Mesenchymal stem cell (in vitro differentiated cells and primary cell): ENCODE results near the gene ATF7IP2.

Source experiments
- DNase-seq: peaks from one replicate; pipeline ENCODE4 v3.0.0-alpha.2; 2013
- H2AFZ ChIP-seq: one replicate; pipeline ENCODE4 v1.6.1; 2013; ENCODE audit warnings: low read depth, mild to moderate bottlenecking, control low read depth, inconsistent platforms, low read length, moderate library complexity
- H2AK5ac ChIP-seq: 2 replicates; pipeline ENCODE4 v1.6.1; 2013; ENCODE audit warnings: low read length, moderate library complexity, mild to moderate bottlenecking, inconsistent platforms; ENCODE audit not compliant: severe bottlenecking
- H2BK120ac ChIP-seq: one replicate; pipeline ENCODE4 v1.6.1; 2013; ENCODE audit warnings: low read depth, mild to moderate bottlenecking, inconsistent platforms, low read length, moderate library complexity
- H2BK12ac ChIP-seq, 2 experiments: one replicate each; pipeline ENCODE4 v1.6.1; 2013; ENCODE audit warnings: inconsistent platforms in 2 of 2, low read length in 2 of 2, mild to moderate bottlenecking in 2 of 2, moderate library complexity in 2 of 2, control low read depth in 1 of 2
- H2BK15ac ChIP-seq: one replicate; pipeline ENCODE4 v1.6.1; 2013; ENCODE audit warnings: mild to moderate bottlenecking, low read depth, inconsistent platforms; ENCODE audit not compliant: poor library complexity, severe bottlenecking
- H2BK5ac ChIP-seq: 2 replicates; pipeline ENCODE4 v1.6.1; 2013; ENCODE audit warnings: low read depth, mild to moderate bottlenecking, low read length, control low read depth, inconsistent platforms; ENCODE audit not compliant: poor library complexity, severe bottlenecking
- H3K14ac ChIP-seq, 2 experiments: one replicate each; pipeline ENCODE4 v1.6.1; 2013; ENCODE audit warnings: inconsistent platforms in 2 of 2, low read length in 2 of 2, control low read depth in 1 of 2, mild to moderate bottlenecking in 1 of 2, moderate library complexity in 1 of 2
- H3K18ac ChIP-seq, 2 experiments: one replicate each; pipeline ENCODE4 v1.6.1; 2013; ENCODE audit warnings: inconsistent platforms in 2 of 2, low read length in 2 of 2, control low read depth in 1 of 2, low read depth in 1 of 2, mild to moderate bottlenecking in 1 of 2
- H3K23ac ChIP-seq, 2 experiments: one replicate each; pipeline ENCODE4 v1.6.1; 2013; ENCODE audit warnings: inconsistent platforms in 2 of 2, low read length in 2 of 2, mild to moderate bottlenecking in 2 of 2, moderate library complexity in 2 of 2, control low read depth in 1 of 2
- H3K27ac ChIP-seq: 2 replicates; pipeline ENCODE4 v1.5.1; 2013; ENCODE audit warnings: mild to moderate bottlenecking, moderate library complexity, low read length, control low read depth, inconsistent platforms; ENCODE audit not compliant: poor library complexity, severe bottlenecking
- H3K27me3 ChIP-seq, 2 experiments: 2 replicates each; pipeline versions ENCODE4 v1.6.1 to v1.7.0; 2013; ENCODE audit warnings: low read length in 2 of 2, mild to moderate bottlenecking in 2 of 2, moderate library complexity in 2 of 2, control low read depth in 1 of 2, inconsistent platforms in 1 of 2; ENCODE audit not compliant: control insufficient read depth in 1 of 2, insufficient read depth in 1 of 2
- H3K36me3 ChIP-seq, 2 experiments: 2 replicates each; pipeline versions ENCODE4 v1.6.1 to v1.7.0; 2013; ENCODE audit warnings: low read length in 2 of 2, control low read depth in 1 of 2, inconsistent platforms in 1 of 2, low read depth in 1 of 2, mild to moderate bottlenecking in 1 of 2; ENCODE audit not compliant: insufficient read depth in 2 of 2, control insufficient read depth in 1 of 2
- H3K4ac ChIP-seq, 2 experiments: one replicate each; pipeline ENCODE4 v1.6.1; 2013; ENCODE audit warnings: inconsistent platforms in 2 of 2, low read length in 2 of 2, mild to moderate bottlenecking in 2 of 2, moderate library complexity in 2 of 2, control low read depth in 1 of 2, low read depth in 1 of 2
- H3K4me1 ChIP-seq: 2 replicates; pipeline ENCODE4 v1.6.1; 2013; ENCODE audit warnings: low read depth, low read length, control low read depth; ENCODE audit not compliant: control insufficient read depth, insufficient read depth
- H3K4me2 ChIP-seq: 2 replicates; pipeline ENCODE4 v1.6.1; 2013; ENCODE audit warnings: low read length, mild to moderate bottlenecking, inconsistent platforms; ENCODE audit not compliant: poor library complexity, severe bottlenecking
- H3K4me3 ChIP-seq, 2 experiments: 2 replicates each; pipeline versions ENCODE4 v1.5.1 to v1.7.0; 2013; ENCODE audit warnings: low read length in 2 of 2, mild to moderate bottlenecking in 2 of 2, control low read depth in 1 of 2, low read depth in 1 of 2; ENCODE audit not compliant: insufficient read depth in 1 of 2
- H3K79me1 ChIP-seq: replicated peaks from 2 replicates; pipeline ENCODE4 v1.6.1; 2013; ENCODE audit warnings: mild to moderate bottlenecking, control low read depth, low read length, inconsistent platforms; ENCODE audit not compliant: poor library complexity, severe bottlenecking
- H3K9ac ChIP-seq: 2 replicates; pipeline ENCODE4 v1.7.0; 2013; ENCODE audit warnings: mild to moderate bottlenecking, low read length, moderate library complexity
- H3K9me3 ChIP-seq: 2 replicates; pipeline ENCODE4 v1.7.0; 2013; ENCODE audit warnings: mild to moderate bottlenecking, low read length; ENCODE audit not compliant: control insufficient read depth
- H4K8ac ChIP-seq: one replicate; pipeline ENCODE4 v1.6.1; 2013; ENCODE audit warnings: inconsistent platforms, mild to moderate bottlenecking, low read length, moderate library complexity
- H4K91ac ChIP-seq: one replicate; pipeline ENCODE4 v1.6.1; 2013; ENCODE audit warnings: mild to moderate bottlenecking, low read length, inconsistent platforms
- WGBS: methylation state at CpG from one replicate; pipeline ENCODE4 v1.1.7; 2013; ENCODE audit warnings: mixed read lengths; 5-methylcytosine and 5-hydroxymethylcytosine counted together

The ATF7IP2 gene

DNA sequence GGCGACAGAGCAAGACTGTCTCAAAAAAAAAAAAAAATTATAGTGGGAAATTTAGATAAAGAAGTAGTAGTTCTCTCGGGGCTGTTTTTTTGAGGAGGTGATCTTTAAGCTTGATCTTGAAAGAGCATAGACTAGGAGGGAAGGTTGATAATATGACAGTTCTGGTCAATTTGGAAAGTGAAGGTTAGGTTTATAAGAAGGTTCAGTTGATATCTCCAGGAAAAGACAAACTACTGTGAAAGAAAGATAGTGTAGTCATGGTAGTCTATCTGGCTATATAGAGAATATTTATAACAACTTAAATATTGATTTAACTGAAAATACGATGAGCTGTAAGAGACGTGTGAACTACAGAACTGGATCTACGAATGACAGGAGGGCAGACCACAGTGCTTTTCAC is 3.1 kb downstream of the ATF7IP2 start:
- H2AFZ ChIP-seq: no peak overlapping the region
- no peak overlapping the region for H3K18ac ChIP-seq
- H3K14ac ChIP-seq: no peak overlapping the region
- H2BK15ac ChIP-seq: no peak overlapping the region
- no peak overlapping the region for H2AK5ac ChIP-seq
- no peak overlapping the region for H3K4ac ChIP-seq
- H3K4me2 ChIP-seq: no peak overlapping the region
- no peaks in the 10 kb centered on the region for H3K36me3 ChIP-seq
- H4K8ac ChIP-seq: no peak overlapping the region
- no peak overlapping the region for H3K27ac ChIP-seq
- H3K79me1 ChIP-seq: peaks cover 11% of the 10 kb centered on the region
- no peak overlapping the region for H2BK5ac ChIP-seq
- no peak overlapping the region for H2BK12ac ChIP-seq
- no peaks in the 10 kb centered on the region for H3K27me3 ChIP-seq
- no peak overlapping the region for H3K23ac ChIP-seq
- DNase-seq: no peak
- H3K4me3 ChIP-seq: no peak overlapping the region
- H3K4me1 ChIP-seq: no peaks in the 10 kb centered on the region
- no peak overlapping the region for H3K9ac ChIP-seq
- H2BK120ac ChIP-seq: no peak overlapping the region
- H3K9me3 ChIP-seq: no peaks in the 10 kb centered on the region
- WGBS: 80% methylated on average over 5 of the region's 5 CpGs
- H4K91ac ChIP-seq: no peak overlapping the region

DNA sequence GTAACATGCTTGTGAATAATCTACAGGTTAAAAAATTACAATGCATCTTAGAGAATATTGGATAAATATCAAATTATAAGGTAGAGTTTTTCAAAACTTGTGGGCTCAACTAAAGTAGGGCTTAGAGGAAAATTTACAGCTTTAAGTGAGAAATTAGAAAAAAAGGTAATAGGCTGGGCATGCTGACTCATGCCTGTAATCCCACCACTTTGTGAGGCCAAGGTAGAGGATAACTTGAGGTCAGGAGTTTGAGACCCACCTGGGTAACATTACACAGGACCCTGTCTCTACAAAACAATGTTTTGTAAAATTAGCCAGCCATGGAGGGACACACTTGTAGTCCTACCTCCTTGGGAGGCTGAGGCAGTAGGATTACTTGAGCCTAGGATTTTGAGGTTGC is 4.5 kb downstream of the ATF7IP2 start:
- Histone ChIP-seq H2BK5ac (no peak overlapping the region), H3K4me3 (no peak overlapping the region), H2BK120ac (no peak overlapping the region), H2BK12ac (no peak overlapping the region), H3K4me1 (no peaks in the 10 kb centered on the region), H4K91ac (no peak overlapping the region), H3K27me3 (no peaks in the 10 kb centered on the region), H3K79me1 (peaks cover 11% of the 10 kb centered on the region), H2BK15ac (no peak overlapping the region), H3K36me3 (no peaks in the 10 kb centered on the region), H3K18ac (no peak overlapping the region), H2AFZ (no peak overlapping the region), H3K4ac (no peak overlapping the region), H3K27ac (no peak overlapping the region), H3K9ac (no peak overlapping the region), H3K23ac (no peak overlapping the region), H3K4me2 (no peak overlapping the region), H3K9me3 (no peaks in the 10 kb centered on the region), H3K14ac (no peak overlapping the region), H2AK5ac (no peak overlapping the region), H4K8ac (no peak overlapping the region)
- no peak for DNase-seq

DNA sequence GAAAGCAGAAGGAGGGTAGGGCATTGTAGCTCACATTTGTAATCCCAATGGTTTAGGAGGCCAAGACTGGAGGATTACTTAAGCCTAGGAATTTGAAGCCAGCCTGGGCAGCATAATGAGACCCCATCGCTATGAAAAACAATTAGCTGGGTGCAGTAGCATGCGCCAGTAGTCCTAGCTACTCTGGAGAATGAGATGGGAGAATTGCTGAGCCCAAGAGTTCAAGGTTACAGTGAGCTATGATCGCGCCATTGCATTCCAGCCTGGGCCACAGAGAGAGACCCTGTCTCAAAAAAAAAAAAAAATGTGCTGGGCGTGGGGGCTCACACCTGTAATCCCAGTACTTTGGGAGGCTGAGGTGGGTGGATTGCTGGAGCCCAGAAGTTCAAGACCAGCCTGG is 5.0 kb downstream of the ATF7IP2 start:
- no peaks in the 10 kb centered on the region for H3K36me3 ChIP-seq
- H2BK12ac ChIP-seq: no peak overlapping the region
- H2BK120ac ChIP-seq: no peak overlapping the region
- peaks cover 11% of the 10 kb centered on the region for H3K79me1 ChIP-seq
- WGBS: 95% methylated on average over 5 of the region's 5 CpGs
- H3K14ac ChIP-seq: no peak overlapping the region
- H2BK15ac ChIP-seq: no peak overlapping the region
- H2BK5ac ChIP-seq: no peak overlapping the region
- no peak overlapping the region for H3K23ac ChIP-seq
- no peaks in the 10 kb centered on the region for H3K9me3 ChIP-seq
- no peak for DNase-seq
- H3K4me3 ChIP-seq: no peak overlapping the region
- H2AFZ ChIP-seq: no peak overlapping the region
- no peaks in the 10 kb centered on the region for H3K27me3 ChIP-seq
- no peak overlapping the region for H3K9ac ChIP-seq
- H4K91ac ChIP-seq: no peak overlapping the region
- no peak overlapping the region for H2AK5ac ChIP-seq
- H3K27ac ChIP-seq: no peak overlapping the region
- H3K4me1 ChIP-seq: no peaks in the 10 kb centered on the region
- H3K4me2 ChIP-seq: no peak overlapping the region
- H4K8ac ChIP-seq: no peak overlapping the region
- H3K18ac ChIP-seq: no peak overlapping the region
- H3K4ac ChIP-seq: no peak overlapping the region

DNA sequence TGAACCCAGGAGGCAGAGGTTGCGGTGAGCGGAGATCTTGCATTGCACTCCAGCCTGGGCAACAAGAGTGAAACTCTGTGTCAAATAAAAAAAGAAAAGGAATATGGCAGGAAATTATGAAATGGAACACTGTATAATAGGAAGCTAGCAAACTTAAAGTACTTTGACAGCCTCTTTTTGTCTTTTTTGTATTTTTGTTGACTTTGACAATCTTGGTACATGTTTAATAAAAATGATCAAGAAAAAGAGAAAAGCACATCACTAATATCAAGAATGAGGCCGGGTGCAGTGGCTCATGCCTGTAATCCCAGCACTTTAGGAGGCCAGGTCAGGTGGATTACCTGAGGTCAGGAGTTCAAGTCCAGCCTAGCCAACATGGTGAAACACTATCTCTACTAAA is 5.5 kb downstream of the ATF7IP2 start:
- WGBS: 99% methylated on average over 3 of the region's 3 CpGs
- Histone ChIP-seq H3K4me2 (no peak overlapping the region), H2BK12ac (no peak overlapping the region), H3K27me3 (no peaks in the 10 kb centered on the region), H2BK15ac (no peak overlapping the region), H3K18ac (no peak overlapping the region), H3K36me3 (no peaks in the 10 kb centered on the region), H3K27ac (no peak overlapping the region), H2BK5ac (no peak overlapping the region), H3K14ac (no peak overlapping the region), H3K4ac (no peak overlapping the region), H3K4me3 (no peak overlapping the region), H2AFZ (no peak overlapping the region), H3K79me1 (peaks cover 12% of the 10 kb centered on the region), H2BK120ac (no peak overlapping the region), H4K91ac (no peak overlapping the region), H2AK5ac (no peak overlapping the region), H3K9me3 (peaks cover under 1% of the 10 kb centered on the region), H4K8ac (no peak overlapping the region), H3K9ac (no peak overlapping the region), H3K4me1 (no peaks in the 10 kb centered on the region), H3K23ac (no peak overlapping the region)
- DNase-seq: no peak
